Keratinocyte (primary cell): ENCODE data around the gene TMPRSS3.

Source experiments
- CTCF ChIP-seq, 3 experiments: IDR thresholded peaks in 1 of 3; conservative IDR thresholded peaks in 1 of 3; optimal IDR thresholded peaks in 1 of 3; 2 replicates in 2 of 3; 3 replicates in 1 of 3; pipeline versions ENCODE3 to v1.5.1; 2011; ENCODE audit warnings: low read length in 3 of 3, mild to moderate bottlenecking in 3 of 3, moderate library complexity in 2 of 3, control low read depth in 1 of 3, inconsistent platforms in 1 of 3; ENCODE audit not compliant: insufficient read depth in 2 of 3; ENCODE audit errors: extremely low read depth in 1 of 3
- EZH2 ChIP-seq: IDR thresholded peaks from one replicate; pipeline ENCODE4 v1.6.1; 2012; ENCODE audit warnings: inconsistent platforms, mild to moderate bottlenecking, low read length, moderate library complexity

GRCh38 chr21:42357307-42357706 is 38.5 kb downstream of the TMPRSS3 start:
- no peak for TF ChIP-seq CTCF (optimal IDR thresholded peaks at IDR 0.05 in 1 of 3, IDR thresholded peaks at IDR 0.05 in 1 of 3, conservative IDR thresholded peaks at IDR 0.05 in 1 of 3; ENCODE audit: extremely low read depth in 1 of 3, insufficient read depth in 2 of 3, low read length in 3 of 3)
- TF ChIP-seq EZH2, result no peak
